HG03457 (cell line): Measurements from ENCODE around the gene RFK.
A peak's percentile ranks its signal among the peaks of the same experiment; 100 is the strongest.
"Not testable (repeated sequence)": the region's sequence is repeated elsewhere in the genome, so short reads cannot be mapped to it uniquely, and the experiment has no call there.

Experiments used
- ATAC-seq: cut with Tn5 transposase; IDR thresholded peaks from one replicate; pipeline ENCODE4 v1.9.1; 2021; ENCODE audit warnings: moderate number of reproducible peaks; ENCODE audit not compliant: unreplicated experiment

The RFK gene

GRCh38 chr9:76394195-76394959 lies at the start of gene RFK:
Gene RFK (minus strand): TSS chr9:76394426. CDS start chr9:76394171, 255 bp downstream.
- peak; percentile 50 for ATAC-seq

GRCh38 chr9:76443887-76444286 lies 49.7 kb upstream of the RFK start:
- ATAC-seq = no peak

GRCh38 chr9:76441551-76442322 lies 47.5 kb upstream of the RFK start:
- peak; percentile 57 for ATAC-seq

- ATAC-seq = peak; percentile 70
Observed at GRCh38 chr9:76438841-76439588, 44.8 kb upstream of the RFK start.

- ATAC-seq = not testable (repeated sequence)
Observed at GRCh38 chr9:76437017-76437699, 42.9 kb upstream of the RFK start.

- ATAC-seq = not testable (repeated sequence)
Observed at GRCh38 chr9:76434897-76435296, 40.7 kb upstream of the RFK start.

GRCh38 chr9:76433836-76434235 lies 39.6 kb upstream of the RFK start:
- no peak for ATAC-seq

GRCh38 chr9:76433406-76433805 lies 39.2 kb upstream of the RFK start:
- no peak for ATAC-seq

GRCh38 chr9:76431601-76432000 lies 37.4 kb upstream of the RFK start:
- ATAC-seq = no peak

- ATAC-seq = no peak
Observed at GRCh38 chr9:76426807-76427419, 32.7 kb upstream of the RFK start.

GRCh38 chr9:76425677-76426453 lies 31.6 kb upstream of the RFK start:
- ATAC-seq = no peak

- no peak for ATAC-seq
Observed at GRCh38 chr9:76424491-76424890, 30.3 kb upstream of the RFK start.

GRCh38 chr9:76423216-76424177 lies 29.3 kb upstream of the RFK start:
- no peak for ATAC-seq

GRCh38 chr9:76419782-76420380 lies 25.7 kb upstream of the RFK start:
- no peak for ATAC-seq

GRCh38 chr9:76417394-76417793 lies 23.2 kb upstream of the RFK start:
- no peak for ATAC-seq

GRCh38 chr9:76415731-76416130 lies 21.5 kb upstream of the RFK start:
- ATAC-seq = no peak

GRCh38 chr9:76415154-76415553 lies 20.9 kb upstream of the RFK start:
- no peak for ATAC-seq

GRCh38 chr9:76414661-76415060 lies 20.4 kb upstream of the RFK start:
- no peak for ATAC-seq
